IMR-90 (cell line): Measurements from ENCODE around the gene USP16.

Experiments
- CHD1 ChIP-seq: IDR thresholded peaks from 2 replicates; pipeline ENCODE4 v1.6.1; 2012; ENCODE audit warnings: low read depth, low read length, improper control_type of control experiment
- CTCF ChIP-seq: conservative IDR thresholded peaks from 2 replicates; pipeline ENCODE4 v1.5.1; 2012; ENCODE audit warnings: mild to moderate bottlenecking, low read depth, low read length, improper control_type of control experiment
- RAD21 ChIP-seq: IDR thresholded peaks from 2 replicates; pipeline ENCODE4 v1.6.1; 2012; ENCODE audit warnings: low read length, improper control_type of control experiment

GRCh38 chr21:29007810-29008209, 16.7 kb upstream of the USP16 start:
- no peak for TF ChIP-seq CTCF
- no peak for TF ChIP-seq CHD1
- TF ChIP-seq RAD21: no peak
